Nephron progenitor cell (in vitro differentiated cells): ENCODE data around the gene PRSS50.
"Not testable (repeated sequence)": the region's sequence is repeated elsewhere in the genome, so short reads cannot be mapped to it uniquely, and the experiment has no call there.

Source experiments
- DNase-seq: peaks from one replicate; pipeline ENCODE4 v3.0.0; 2021
- H3K27ac Mint-ChIP-seq: 2 replicates; pipeline ENCODE4 v1.8.0; 2021; ENCODE audit warnings: mild to moderate bottlenecking, moderate library complexity, mixed read lengths
- H3K27me3 Mint-ChIP-seq: 2 replicates; pipeline ENCODE4 v1.8.0; 2021; ENCODE audit warnings: mild to moderate bottlenecking, low read depth, mixed read lengths; ENCODE audit not compliant: poor library complexity
- H3K36me3 Mint-ChIP-seq: 2 replicates; pipeline ENCODE4 v1.8.0; 2021; ENCODE audit warnings: low read depth, mixed read lengths
- H3K4me1 Mint-ChIP-seq: 2 replicates; pipeline ENCODE4 v1.8.0; 2021; ENCODE audit warnings: mixed read lengths
- H3K4me3 Mint-ChIP-seq: 2 replicates; pipeline ENCODE4 v1.8.0; 2021; ENCODE audit warnings: mild to moderate bottlenecking, moderate library complexity, mixed read lengths
- H3K9me3 Mint-ChIP-seq: 2 replicates; pipeline ENCODE4 v1.8.0; 2021; ENCODE audit warnings: mild to moderate bottlenecking, moderate library complexity, mixed read lengths
- TF ChIP-seq, protein P1 (sequence below): fragments of 200-600 bp; sonication (generic); IDR thresholded peaks from 2 replicates; pipeline ENCODE4 v1.5.0; 2021; ENCODE audit warnings: antibody characterized with exemption

The PRSS50 gene

GRCh38 chr3:46708401-46709156, 9.1 kb downstream of the PRSS50 start:
- H3K4me1 Mint-ChIP-seq: peaks cover 37% of the 10 kb centered on the region
- no peaks in the 10 kb centered on the region for H3K9me3 Mint-ChIP-seq
- DNase-seq: no peak
- no peaks in the 10 kb centered on the region for H3K36me3 Mint-ChIP-seq
- TF ChIP-seq, protein P1, sequence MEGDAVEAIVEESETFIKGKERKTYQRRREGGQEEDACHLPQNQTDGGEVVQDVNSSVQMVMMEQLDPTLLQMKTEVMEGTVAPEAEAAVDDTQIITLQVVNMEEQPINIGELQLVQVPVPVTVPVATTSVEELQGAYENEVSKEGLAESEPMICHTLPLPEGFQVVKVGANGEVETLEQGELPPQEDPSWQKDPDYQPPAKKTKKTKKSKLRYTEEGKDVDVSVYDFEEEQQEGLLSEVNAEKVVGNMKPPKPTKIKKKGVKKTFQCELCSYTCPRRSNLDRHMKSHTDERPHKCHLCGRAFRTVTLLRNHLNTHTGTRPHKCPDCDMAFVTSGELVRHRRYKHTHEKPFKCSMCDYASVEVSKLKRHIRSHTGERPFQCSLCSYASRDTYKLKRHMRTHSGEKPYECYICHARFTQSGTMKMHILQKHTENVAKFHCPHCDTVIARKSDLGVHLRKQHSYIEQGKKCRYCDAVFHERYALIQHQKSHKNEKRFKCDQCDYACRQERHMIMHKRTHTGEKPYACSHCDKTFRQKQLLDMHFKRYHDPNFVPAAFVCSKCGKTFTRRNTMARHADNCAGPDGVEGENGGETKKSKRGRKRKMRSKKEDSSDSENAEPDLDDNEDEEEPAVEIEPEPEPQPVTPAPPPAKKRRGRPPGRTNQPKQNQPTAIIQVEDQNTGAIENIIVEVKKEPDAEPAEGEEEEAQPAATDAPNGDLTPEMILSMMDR: no peak
- no peak overlapping the region for H3K4me3 Mint-ChIP-seq
- H3K27ac Mint-ChIP-seq: no peak overlapping the region
- peaks cover 7% of the 10 kb centered on the region for H3K27me3 Mint-ChIP-seq

DNA sequence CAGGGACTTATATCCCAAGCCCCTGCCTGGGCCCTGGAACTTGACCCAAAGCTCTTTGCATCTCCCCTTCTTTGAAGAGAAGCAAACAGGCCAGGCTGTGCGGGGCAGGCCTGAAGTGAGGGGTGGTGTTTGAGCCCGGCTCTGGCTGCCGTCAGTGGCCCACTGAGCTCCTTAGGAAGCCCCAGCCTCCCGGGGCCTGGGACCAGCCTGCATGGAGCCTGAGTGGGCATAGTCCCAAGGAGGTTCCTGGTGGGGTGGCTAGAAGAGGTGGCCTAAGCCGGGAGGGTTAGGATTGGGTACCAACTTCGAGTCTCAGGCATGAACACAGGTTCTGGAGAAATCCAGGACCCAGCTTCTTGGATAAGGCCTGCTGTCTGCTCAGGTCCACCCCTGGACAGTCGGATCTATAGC, 10.1 kb downstream of the PRSS50 start:
- peaks cover 8% of the 10 kb centered on the region for H3K27me3 Mint-ChIP-seq
- TF ChIP-seq, protein P1: no peak
- H3K4me1 Mint-ChIP-seq: peaks cover 30% of the 10 kb centered on the region
- DNase-seq: no peak
- H3K36me3 Mint-ChIP-seq: no peaks in the 10 kb centered on the region
- no peak overlapping the region for H3K4me3 Mint-ChIP-seq
- H3K27ac Mint-ChIP-seq: no peak overlapping the region
- H3K9me3 Mint-ChIP-seq: no peaks in the 10 kb centered on the region

- Mint-ChIP-seq H3K4me3 (no peak overlapping the region), H3K36me3 (no peaks in the 10 kb centered on the region), H3K9me3 (no peaks in the 10 kb centered on the region), H3K4me1 (peaks cover 36% of the 10 kb centered on the region), H3K27ac (no peak overlapping the region), H3K27me3 (peaks cover 13% of the 10 kb centered on the region)
- DNase-seq: no peak
- TF ChIP-seq, protein P1: no peak
Observed at GRCh38 chr3:46706771-46707582, 10.7 kb downstream of the PRSS50 start.

GRCh38 chr3:46705751-46706552, 11.7 kb downstream of the PRSS50 start:
- TF ChIP-seq, protein P1: no peak
- Mint-ChIP-seq H3K36me3 (no peaks in the 10 kb centered on the region), H3K9me3 (no peaks in the 10 kb centered on the region), H3K4me3 (no peak overlapping the region), H3K27me3 (peaks cover 16% of the 10 kb centered on the region), H3K27ac (peak overlapping the region; percentile 62), H3K4me1 (peaks cover 32% of the 10 kb centered on the region)
- no peak for DNase-seq

DNA sequence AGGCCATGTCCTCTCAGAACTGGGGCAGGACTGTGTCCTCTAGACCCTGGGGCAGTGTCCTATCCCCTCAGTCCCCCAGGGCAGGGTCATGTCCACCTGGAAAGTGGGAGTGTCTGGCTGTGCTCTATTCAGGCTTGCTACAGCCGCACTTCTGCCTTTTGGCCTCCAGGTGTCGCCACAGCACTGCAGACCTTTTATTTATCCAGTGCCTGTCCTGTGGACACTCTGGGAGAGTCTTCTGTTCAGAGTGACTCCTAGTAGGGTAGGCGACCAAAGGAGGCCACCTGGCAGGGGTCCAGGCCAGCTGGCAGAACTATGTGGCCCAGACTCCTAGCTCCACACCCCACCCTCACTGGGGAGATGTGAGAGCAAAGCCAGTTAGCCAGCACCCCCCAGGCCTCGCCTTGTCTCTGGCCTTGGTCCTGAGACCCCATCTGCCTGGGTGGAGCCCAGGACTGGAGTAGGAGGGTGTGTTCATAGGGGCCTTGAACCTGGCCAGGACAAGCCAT, 12.6 kb downstream of the PRSS50 start:
- peak; percentile 77 for DNase-seq
- TF ChIP-seq, protein P1: peak; percentile 97
- no peaks in the 10 kb centered on the region for H3K36me3 Mint-ChIP-seq
- no peak overlapping the region for H3K27ac Mint-ChIP-seq
- H3K9me3 Mint-ChIP-seq: no peaks in the 10 kb centered on the region
- peaks cover 24% of the 10 kb centered on the region for H3K27me3 Mint-ChIP-seq
- peaks cover 35% of the 10 kb centered on the region for H3K4me1 Mint-ChIP-seq
- H3K4me3 Mint-ChIP-seq: no peak overlapping the region

DNA sequence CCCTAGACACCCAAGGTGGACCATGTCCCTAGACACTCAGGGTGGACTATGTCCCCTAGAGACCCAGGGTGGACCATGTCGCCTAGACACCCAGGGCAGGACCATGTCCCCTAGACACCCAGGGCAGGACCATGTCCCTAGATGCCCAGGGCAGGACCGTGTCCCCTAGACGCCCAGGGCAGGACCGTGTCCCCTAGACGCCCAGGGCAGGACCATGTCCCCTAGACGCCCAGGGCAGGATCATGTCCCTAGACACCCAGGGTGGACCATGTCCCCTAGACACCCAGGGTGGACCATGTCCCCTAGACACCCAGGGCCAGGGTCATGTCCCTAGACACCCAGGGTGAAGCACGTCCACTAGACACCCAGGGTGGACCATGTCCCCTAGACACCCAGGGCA, 13.3 kb downstream of the PRSS50 start:
- DNase-seq, H3K9me3 Mint-ChIP-seq, H3K4me3 Mint-ChIP-seq, H3K36me3 Mint-ChIP-seq, H3K27ac Mint-ChIP-seq: not testable (repeated sequence)
- Mint-ChIP-seq H3K27me3 (peaks cover 30% of the 10 kb centered on the region), H3K4me1 (peaks cover 42% of the 10 kb centered on the region)
